GM12878 (cell line): Measurements from ENCODE around the gene FAM20A. TPM values are rescaled to one million over a fixed set of nuclear protein-coding genes. Genes with fewer than 3 reads are reported as not detected.

Source experiments
- ATAC-seq: fragments of 200-7000 bp; cut with Tn5 transposase; 3 replicates; pipeline ENCODE4 v1.9.1; 2020; ENCODE audit warnings: mild to moderate bottlenecking, moderate library complexity
- BruUV-seq: library from RNA; stranded (reverse); fragments of 400-500 nt; replicated peaks from 2 replicates; lab custom pipeline; 2021; lab: Mats Ljungman, UMichigan
- CTCF ChIA-PET: fragments of 300-600 bp; sonication (Branson Sonifier 250); formaldehyde crosslinking; extraction: SDS; loops from one replicate; lab custom pipeline; 2021; ENCODE audit warnings: inconsistent platforms; lab: Yijun Ruan, JAX
- POLR2A ChIA-PET: fragments of 350-600 bp; formaldehyde crosslinking; extraction: SDS; loops from one replicate; lab custom pipeline; 2021; ENCODE audit warnings: inconsistent platforms; lab: Charles Lee
- RAD21 ChIA-PET: fragments of 300-600 bp; sonication (Branson Sonifier 250); formaldehyde crosslinking; loops from one replicate; lab custom pipeline; 2023; ENCODE audit warnings: antibody characterized with exemption; ENCODE audit not compliant: unreplicated experiment; lab: Charles Lee
- SMC1A ChIA-PET: fragments of 300-600 bp; sonication (Branson Sonifier 250); formaldehyde crosslinking; loops from one replicate; lab custom pipeline; 2023; ENCODE audit not compliant: unreplicated experiment, uncharacterized antibody; lab: Charles Lee
- DNase-seq: peaks from one replicate; pipeline ENCODE4 v3.0.0-alpha.2; 2011; ENCODE audit warnings: low read depth, low spot score
- FAIRE-seq: peaks from 3 replicates; lab custom pipeline; 2011; peaks lifted over from hg19 to GRCh38; lab: Jason Lieb, UNC
- H2AFZ ChIP-seq: 2 replicates; pipeline ENCODE4 v1.6.0; 2011; ENCODE audit warnings: low read depth, low read length, control low read depth; ENCODE audit not compliant: control insufficient read depth
- H3K27ac ChIP-seq: 2 replicates; pipeline ENCODE4 v1.5.1; 2011; ENCODE audit warnings: control low read depth; ENCODE audit not compliant: control insufficient read depth, insufficient read depth
- H3K27me3 ChIP-seq, 2 experiments: replicated peaks in 1 of 2; 2 replicates each; pipeline versions ENCODE4 v1.6.0 to v1.6.1; 2011; ENCODE audit warnings: low read length in 1 of 2; ENCODE audit not compliant: control insufficient read depth in 2 of 2, insufficient read depth in 2 of 2
- H3K36me3 ChIP-seq, 2 experiments: 2 replicates each; pipeline ENCODE4 v1.5.1; 2011; ENCODE audit warnings: low read length in 1 of 2; ENCODE audit not compliant: control insufficient read depth in 2 of 2, insufficient read depth in 2 of 2
- H3K4me1 ChIP-seq: 2 replicates; pipeline ENCODE4 v1.6.1; 2011; ENCODE audit warnings: mild to moderate bottlenecking, low read length, moderate library complexity, mixed read lengths; ENCODE audit not compliant: control insufficient read depth, insufficient read depth
- H3K4me2 ChIP-seq: 2 replicates; pipeline ENCODE4 v1.6.0; 2011; ENCODE audit warnings: control low read depth; ENCODE audit not compliant: control insufficient read depth, insufficient read depth
- H3K4me3 ChIP-seq: fragments of 200-600 bp; sonication (generic); 2 replicates; pipeline ENCODE4 v1.5.1; 2016
- H3K79me2 ChIP-seq: 2 replicates; pipeline ENCODE4 v1.6.0; 2011; ENCODE audit warnings: low read length; ENCODE audit not compliant: control insufficient read depth, insufficient read depth
- H3K9ac ChIP-seq: 2 replicates; pipeline ENCODE4 v1.8.0; 2011; ENCODE audit warnings: low read length, control low read depth, mixed read lengths; ENCODE audit not compliant: control insufficient read depth, insufficient read depth
- H3K9me3 ChIP-seq: replicated peaks from 3 replicates; pipeline ENCODE4 v1.5.1; 2011; ENCODE audit warnings: mild to moderate bottlenecking, low read length; ENCODE audit not compliant: control insufficient read depth, insufficient read depth
- H4K20me1 ChIP-seq: 2 replicates; pipeline ENCODE4 v1.6.0; 2011; ENCODE audit not compliant: control insufficient read depth, insufficient read depth
- ATF2 ChIP-seq: IDR thresholded peaks from 2 replicates; pipeline ENCODE4 v1.6.1; 2012; ENCODE audit warnings: low read length, inconsistent platforms
- BMI1 ChIP-seq: fragments of 450-650 bp; IDR thresholded peaks from 2 replicates; pipeline ENCODE4 v1.6.1; 2016; ENCODE audit warnings: mild to moderate bottlenecking, moderate library complexity, borderline replicate concordance
- BRCA1 ChIP-seq: IDR thresholded peaks from 2 replicates; pipeline ENCODE4 v1.6.1; 2011; ENCODE audit warnings: low read depth, low read length, improper control_type of control experiment
- CHD4 ChIP-seq: fragments of 200-600 bp; sonication (generic); IDR thresholded peaks from 2 replicates; pipeline ENCODE4 v1.6.1; 2016; ENCODE audit warnings: mild to moderate bottlenecking
- E2F8 ChIP-seq: fragments of 450-650 bp; IDR thresholded peaks from 2 replicates; pipeline ENCODE4 v1.6.1; 2018; ENCODE audit warnings: mild to moderate bottlenecking, low read depth, moderate library complexity; ENCODE audit not compliant: partially characterized antibody
- EZH2 ChIP-seq: IDR thresholded peaks from 2 replicates; pipeline ENCODE4 v1.6.1; 2012; ENCODE audit warnings: low read depth, mild to moderate bottlenecking, control low read depth, inconsistent platforms, low read length, borderline replicate concordance; ENCODE audit not compliant: control insufficient read depth
- NBN ChIP-seq: fragments of 450-650 bp; IDR thresholded peaks from 2 replicates; pipeline ENCODE4 v1.6.1; 2016
- NR2C1 ChIP-seq: fragments of 450-650 bp; IDR thresholded peaks from 2 replicates; pipeline ENCODE4 v1.6.1; 2017; ENCODE audit warnings: antibody characterized with exemption, mild to moderate bottlenecking, moderate library complexity
- NRF1 ChIP-seq: conservative IDR thresholded peaks from 2 replicates; pipeline ENCODE4 v1.6.1; 2011; ENCODE audit warnings: mild to moderate bottlenecking, low read depth, low read length, improper control_type of control experiment
- PAX5 ChIP-seq: IDR thresholded peaks from 2 replicates; pipeline ENCODE4 v1.6.1; 2011; ENCODE audit warnings: low read depth, low read length, borderline replicate concordance
- RB1 ChIP-seq: fragments of 450-650 bp; formaldehyde crosslinking; IDR thresholded peaks from 2 replicates; pipeline ENCODE4 v1.6.1; 2017; ENCODE audit warnings: mild to moderate bottlenecking, borderline replicate concordance
- SP1 ChIP-seq: IDR thresholded peaks from one replicate; pipeline ENCODE4 v1.6.1; 2011; ENCODE audit warnings: low read depth, low read length
- SREBF2 ChIP-seq: IDR thresholded peaks from 2 replicates; pipeline ENCODE4 v1.6.1; 2012; ENCODE audit warnings: mild to moderate bottlenecking, low read length
- STAT1 ChIP-seq: fragments of 450-650 bp; conservative IDR thresholded peaks from 2 replicates; pipeline ENCODE4 v1.6.1; 2014; ENCODE audit warnings: antibody characterized with exemption, mild to moderate bottlenecking
- ZNF384 ChIP-seq: IDR thresholded peaks from 2 replicates; pipeline ENCODE4 v1.6.1; 2012; ENCODE audit warnings: low read depth, mild to moderate bottlenecking, low read length, improper control_type of control experiment, borderline replicate concordance
- in situ Hi-C: fragments of 300-500 bp; cut with MboI; formaldehyde crosslinking; loops from 9 replicates; pipeline ENCODE4 v1.14.3; 2018; ENCODE audit warnings: mixed read lengths
- intact Hi-C: fragments of 100-400 bp; cut with micrococcal nuclease; formaldehyde crosslinking; loops from one replicate; pipeline ENCODE4 v1.14.2; 2022; ENCODE audit not compliant: unreplicated experiment
- polyA plus RNA-seq, 11 experiments: library from polyadenylated mRNA; depleted of rRNA in 4 of 11; unstranded in 6 of 11; stranded (reverse) in 5 of 11; fragments of >200 nt; fragmentation: Nextera tagmentation in 4 of 11; fragmentation: Illumina TruSeq in 1 of 11; extraction: Ambion mirVana in 4 of 11; extraction: Trizol in 1 of 11; gene quantifications; 1 replicate in 1 of 11; 2 replicates in 10 of 11; pipeline versions ENCODE4 v1.2.1 to v1.2.3, GENCODE V29; 2011 to 2016; ENCODE audit warnings: inconsistent platforms in 2 of 11, missing spikeins in 2 of 11, low read depth in 1 of 11
- total RNA-seq, 4 experiments: library from RNA; depleted of rRNA in 3 of 4; stranded (reverse); fragments of >200 nt in 3 of 4; fragmentation: Illumina TruSeq in 1 of 4; extraction: Trizol in 1 of 4; gene quantifications; 2 replicates each; pipeline versions ENCODE4 v1.2.1 to v1.2.3, GENCODE V29; 2013 to 2021
- TF ChIP-seq, protein P1 (sequence below): fragments of 450-650 bp; IDR thresholded peaks from 2 replicates; pipeline ENCODE4 v1.6.1; 2014; ENCODE audit warnings: mild to moderate bottlenecking

FAM20A gene
- total and polyA plus RNA-seq, 10 of the 15 experiments (the other 5 are each of a cell fraction or from before 2014, with no cell fraction given), result 0.13 TPM; not detected in 9

DNA sequence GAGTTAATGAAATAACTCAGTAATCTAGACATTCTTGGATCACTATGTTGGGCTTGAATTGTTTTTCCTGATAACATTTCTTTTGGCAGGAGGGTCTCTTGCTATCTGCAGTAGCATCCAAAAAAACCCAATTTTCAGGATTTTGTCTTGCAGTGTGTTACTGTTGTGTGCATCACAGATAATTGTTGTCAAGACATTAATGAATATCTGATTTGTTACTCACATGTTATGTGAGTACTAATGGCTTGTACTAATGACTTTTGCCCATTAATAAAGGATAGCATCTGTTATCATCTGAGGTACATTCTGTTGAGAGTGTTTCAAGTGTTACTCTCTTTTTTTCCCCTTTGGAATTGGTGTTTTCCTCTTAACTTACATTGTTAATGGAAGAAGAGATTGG, 78.9 kb downstream of the FAM20A start:
- no peak overlapping the region for H2AFZ ChIP-seq
- BruUV-seq, result no TSS peak
- in situ Hi-C loops (no loop called here), intact Hi-C loops (no loop called here)
- FAIRE-seq (no peak), ATAC-seq (no peak)
- no peak overlapping the region for H3K4me3 ChIP-seq
- SMC1A ChIA-PET, result no interaction called here
- H3K79me2 ChIP-seq, result peaks cover 8% of the 10 kb centered on the region
- 0 out of 2 replicates have a peak, but pooled peaks cover 2% of the 10 kb centered on the region for H4K20me1 ChIP-seq
- CTCF ChIA-PET, result no interaction called here
- no peak overlapping the region for H3K27ac ChIP-seq
- no peaks in the 10 kb centered on the region for H3K4me1 ChIP-seq
- no peaks in the 10 kb centered on the region for H3K27me3 ChIP-seq
- peaks cover 7 to 39% of the 10 kb centered on the region in 2 experiments for H3K36me3 ChIP-seq
- H3K9me3 ChIP-seq, result peaks cover 4% of the 10 kb centered on the region; the same call in 1 of the 3 replicates
- no peak overlapping the region for H3K9ac ChIP-seq
- no peak overlapping the region for H3K4me2 ChIP-seq
- RAD21 ChIA-PET, result no interaction called here
- POLR2A ChIA-PET, result interaction anchor here (1.2 kb wide), 1 partner anchor 9 kb away, joined by 3 read pairs; no protein-coding TSS in a partner anchor
- TF ChIP-seq RB1, result no peak
- no peak for TF ChIP-seq ATF2
- no peak for TF ChIP-seq NRF1
- TF ChIP-seq STAT1, result no peak
- no peak for TF ChIP-seq NR2C1
- TF ChIP-seq NBN, result no peak
- TF ChIP-seq CHD4, result no peak
- TF ChIP-seq E2F8, result no peak
- TF ChIP-seq SREBF2, result no peak
- TF ChIP-seq BRCA1, result no peak
- TF ChIP-seq SP1, result no peak
- TF ChIP-seq PAX5, result no peak
- TF ChIP-seq BMI1, result no peak
- TF ChIP-seq EZH2, result no peak
- no peak for TF ChIP-seq ZNF384
- TF ChIP-seq, protein P1, sequence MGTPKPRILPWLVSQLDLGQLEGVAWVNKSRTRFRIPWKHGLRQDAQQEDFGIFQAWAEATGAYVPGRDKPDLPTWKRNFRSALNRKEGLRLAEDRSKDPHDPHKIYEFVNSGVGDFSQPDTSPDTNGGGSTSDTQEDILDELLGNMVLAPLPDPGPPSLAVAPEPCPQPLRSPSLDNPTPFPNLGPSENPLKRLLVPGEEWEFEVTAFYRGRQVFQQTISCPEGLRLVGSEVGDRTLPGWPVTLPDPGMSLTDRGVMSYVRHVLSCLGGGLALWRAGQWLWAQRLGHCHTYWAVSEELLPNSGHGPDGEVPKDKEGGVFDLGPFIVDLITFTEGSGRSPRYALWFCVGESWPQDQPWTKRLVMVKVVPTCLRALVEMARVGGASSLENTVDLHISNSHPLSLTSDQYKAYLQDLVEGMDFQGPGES, result no peak
- TF ChIP-seq, all 136 proteins: peak for 0
- no peak for DNase-seq
